ENCODE data around the gene DNAJC22.
"Not testable (repeated sequence)": the region's sequence is repeated elsewhere in the genome, so short reads cannot be mapped to it uniquely, and the experiment has no call there.

Gene DNAJC22

GRCh38 chr12:49375406-49375805 lies 28.7 kb downstream of the DNAJC22 start:
- DNase-seq (ENCODE audit: low read depth in 2 of 2), result no peak

GRCh38 chr12:49377386-49377785 lies 30.7 kb downstream of the DNAJC22 start:
- DNase-seq (ENCODE audit: low read depth in 2 of 2), result no peak

- not testable (repeated sequence) for DNase-seq (ENCODE audit: low read depth in 2 of 2)
These were observed 33.5 kb downstream of the DNAJC22 start for GRCh38 chr12:49380184-49380583.

- DNase-seq (ENCODE audit: low read depth in 2 of 2), result peak; percentile 31 to 65
These were observed 42.1 kb downstream of the DNAJC22 start for GRCh38 chr12:49388682-49389386.

GRCh38 chr12:49389387-49389703 lies 42.7 kb downstream of the DNAJC22 start:
- DNase-seq (ENCODE audit: low read depth in 2 of 2), result no peak

- no peak for DNase-seq (ENCODE audit: low read depth in 2 of 2)
These were observed 50.3 kb downstream of the DNAJC22 start for GRCh38 chr12:49397000-49397399.

GRCh38 chr12:49400304-49400703 lies 53.6 kb downstream of the DNAJC22 start:
- DNase-seq (ENCODE audit: low read depth in 2 of 2), result no peak

Data from stimulated activated CD4-positive, alpha-beta T cell treated with anti-CD3 and anti-CD28 coated beads, Interleukin-15, amount 100 ng/mL, for 48 hours (primary cell).